ENCODE measurements around the gene FOLR3.

- TF ChIP-seq POLR2AphosphoS5 (IDR thresholded peaks at IDR 0.05; ENCODE audit: low read depth, low read length) (no peak), CTCF (IDR thresholded peaks at IDR 0.05) (no peak), MAX (IDR thresholded peaks at IDR 0.05; ENCODE audit: low read depth) (no peak), NFIC (IDR thresholded peaks at IDR 0.05; ENCODE audit: borderline replicate concordance) (no peak), GABPA (IDR thresholded peaks at IDR 0.05; ENCODE audit: low read depth) (no peak), FOXM1 (IDR thresholded peaks at IDR 0.05; ENCODE audit: low read depth) (no peak), EZH2phosphoT487 (IDR thresholded peaks at IDR 0.05; ENCODE audit: borderline replicate concordance, low read depth) (no peak), RXRA (IDR thresholded peaks at IDR 0.05; ENCODE audit: borderline replicate concordance, low read depth) (no peak), TCF12 (IDR thresholded peaks at IDR 0.05) (no peak), USF1 (IDR thresholded peaks at IDR 0.05; ENCODE audit: borderline replicate concordance, low read depth) (no peak), FOXJ3 (CRISPR knock-in tag; IDR thresholded peaks at IDR 0.05) (no peak), ZBTB33 (IDR thresholded peaks at IDR 0.05; ENCODE audit: borderline replicate concordance, low read depth) (no peak), TAF1 (IDR thresholded peaks at IDR 0.05; ENCODE audit: borderline replicate concordance, low read depth, low read length) (no peak), RFX5 (IDR thresholded peaks at IDR 0.05; ENCODE audit: low read length) (no peak)
Measured at GRCh38 chr11:72102162-72102561, 33.4 kb upstream of the FOLR3 start.

Data from SK-N-SH (cell line).